ENCODE results near the gene THSD4. TPM values are rescaled to one million over a fixed set of nuclear protein-coding genes. Genes with fewer than 3 reads are reported as not detected.

THSD4 gene
- total RNA-seq, 2 experiments from 2014 or later = not detected

GRCh38 chr15:71141572-71141971 is 26.3 kb downstream of the THSD4 start:
- Histone ChIP-seq H3K9me3 (ENCODE audit: control insufficient read depth in 1 of 2, insufficient read depth in 1 of 2, low read length in 2 of 2) (peaks cover 0 to 5% of the 10 kb centered on the region in 2 experiments), H3K27ac (ENCODE audit: low read depth in 1 of 2, low read length in 2 of 2) (no peak overlapping the region), H3K4me3 (ENCODE audit: low read length) (no peak overlapping the region), H3K27me3 (ENCODE audit: control insufficient read depth in 1 of 2, insufficient read depth in 2 of 2, low read length in 2 of 2) (peaks cover 5% of the 10 kb centered on the region in 2 experiments), H3K4me1 (ENCODE audit: insufficient read depth, low read length) (no peaks in the 10 kb centered on the region), H3K36me3 (ENCODE audit: insufficient read depth, low read length) (no peaks in the 10 kb centered on the region)
- Mint-ChIP-seq H3K9me3 (no peaks in the 10 kb centered on the region), H3K27me3 (peaks cover 7% of the 10 kb centered on the region), H3K4me3 (no peak overlapping the region), H3K27ac (no peak overlapping the region), H3K36me3 (ENCODE audit: low read depth) (no peaks in the 10 kb centered on the region), H3K4me1 (ENCODE audit: low read depth) (no peaks in the 10 kb centered on the region)
- no peak for DNase-seq
- ATAC-seq (ENCODE audit: poor library complexity) = no peak
- ChIA-PET POLR2A (no interaction called here), CTCF (no interaction called here)
- intact Hi-C loops (cut with DNase I, micrococcal nuclease) = no loop called here
- TF ChIP-seq CTCF (IDR thresholded peaks at IDR 0.05) = no peak

- DNase-seq (no peak), ATAC-seq (ENCODE audit: poor library complexity) (no peak)
- H3K27me3 Mint-ChIP-seq = peaks cover 8% of the 10 kb centered on the region
- ChIA-PET POLR2A (no interaction called here), CTCF (no interaction called here)
- no peaks in the 10 kb centered on the region for H3K4me1 Mint-ChIP-seq (ENCODE audit: low read depth)
- H3K27ac ChIP-seq (ENCODE audit: low read depth in 1 of 2, low read length in 2 of 2) = no peak overlapping the region
- intact Hi-C loops (cut with DNase I, micrococcal nuclease) = no loop called here
- TF ChIP-seq CTCF (IDR thresholded peaks at IDR 0.05) = no peak
- H3K36me3 ChIP-seq (ENCODE audit: insufficient read depth, low read length) = no peaks in the 10 kb centered on the region
- no peak overlapping the region for H3K27ac Mint-ChIP-seq
- H3K4me1 ChIP-seq (ENCODE audit: insufficient read depth, low read length) = no peaks in the 10 kb centered on the region
- H3K9me3 ChIP-seq (ENCODE audit: control insufficient read depth in 1 of 2, insufficient read depth in 1 of 2, low read length in 2 of 2) = no peaks in the 10 kb centered on the region
- no peaks in the 10 kb centered on the region for H3K9me3 Mint-ChIP-seq
- no peak overlapping the region for H3K4me3 Mint-ChIP-seq
- H3K4me3 ChIP-seq (ENCODE audit: low read length) = no peak overlapping the region
- H3K36me3 Mint-ChIP-seq (ENCODE audit: low read depth) = no peaks in the 10 kb centered on the region
- peaks cover 5% of the 10 kb centered on the region in 2 experiments for H3K27me3 ChIP-seq (ENCODE audit: control insufficient read depth in 1 of 2, insufficient read depth in 2 of 2, low read length in 2 of 2)
Measured at GRCh38 chr15:71142780-71143179, 27.5 kb downstream of the THSD4 start.

DNA sequence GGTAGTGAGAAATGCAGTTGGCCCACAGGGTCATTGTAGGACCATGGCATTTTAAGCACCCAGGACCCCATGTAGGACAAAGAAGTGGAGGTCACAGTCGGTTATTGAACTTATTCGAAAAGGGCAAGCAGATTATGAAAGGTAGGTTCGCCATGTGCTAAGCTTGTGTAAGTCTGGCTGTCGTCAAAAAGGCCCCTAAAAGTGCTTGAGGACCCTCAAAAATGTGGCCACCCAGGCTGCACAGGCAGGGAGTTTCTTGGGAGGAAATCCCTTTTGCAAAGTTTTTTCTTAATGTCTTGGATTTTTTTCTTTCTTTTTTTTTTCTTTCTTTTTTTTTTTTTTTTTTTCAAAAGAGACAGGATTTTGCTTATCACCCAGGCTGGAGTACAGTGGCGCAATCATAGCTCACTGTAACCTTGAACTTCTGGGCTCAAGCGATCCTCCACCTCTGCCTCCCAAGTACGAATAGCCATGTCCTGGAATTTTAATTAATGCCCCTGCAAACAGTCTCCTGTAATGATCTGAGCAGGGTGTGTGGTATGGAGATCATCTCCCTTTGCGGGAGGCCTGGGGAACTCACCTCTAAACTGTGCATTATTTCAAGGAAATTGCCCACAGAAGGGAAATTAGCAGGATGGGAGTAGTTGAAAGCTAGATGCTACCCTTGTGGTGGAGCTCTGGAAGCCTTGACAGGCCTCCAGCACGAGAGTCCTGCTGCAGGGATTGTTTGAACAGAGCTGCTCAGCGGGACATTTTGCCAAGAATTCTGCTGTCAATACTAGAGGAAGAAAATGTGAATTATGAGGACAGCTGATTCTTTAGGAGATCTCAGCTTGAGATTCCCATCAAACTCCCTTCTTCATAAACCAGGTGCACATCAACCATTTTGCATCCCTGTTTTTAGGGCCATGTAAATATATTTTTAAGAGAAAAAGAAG is 28.4 kb downstream of the THSD4 start:
- no peak for ATAC-seq (ENCODE audit: poor library complexity)
- no peak for TF ChIP-seq CTCF (IDR thresholded peaks at IDR 0.05)
- Mint-ChIP-seq H3K4me3 (no peak overlapping the region), H3K4me1 (ENCODE audit: low read depth) (no peaks in the 10 kb centered on the region), H3K36me3 (ENCODE audit: low read depth) (no peaks in the 10 kb centered on the region), H3K9me3 (no peaks in the 10 kb centered on the region), H3K27me3 (peaks cover 8% of the 10 kb centered on the region), H3K27ac (no peak overlapping the region)
- no peaks in the 10 kb centered on the region for H3K4me1 ChIP-seq (ENCODE audit: insufficient read depth, low read length)
- no peaks in the 10 kb centered on the region for H3K9me3 ChIP-seq (ENCODE audit: control insufficient read depth in 1 of 2, insufficient read depth in 1 of 2, low read length in 2 of 2)
- ChIA-PET POLR2A (no interaction called here), CTCF (no interaction called here)
- H3K4me3 ChIP-seq (ENCODE audit: low read length) = no peak overlapping the region
- H3K27ac ChIP-seq (ENCODE audit: low read depth in 1 of 2, low read length in 2 of 2) = no peak overlapping the region
- H3K27me3 ChIP-seq (ENCODE audit: control insufficient read depth in 1 of 2, insufficient read depth in 2 of 2, low read length in 2 of 2) = peaks cover 5% of the 10 kb centered on the region in 2 experiments
- no peaks in the 10 kb centered on the region for H3K36me3 ChIP-seq (ENCODE audit: insufficient read depth, low read length)
- intact Hi-C loops (cut with DNase I, micrococcal nuclease) = no loop called here
- DNase-seq = no peak

Data from CD4-positive, alpha-beta T cell (primary cell).